ENCODE measurements around the gene MAD1L1.
A peak's percentile ranks its signal among the peaks of the same experiment; 100 is the strongest.

Gene MAD1L1

GRCh38 chr7:2242541-2243429 is 10.0 kb upstream of the MAD1L1 start:
- DNase-seq (ENCODE audit: low spot score) = peak; percentile 38

DNA sequence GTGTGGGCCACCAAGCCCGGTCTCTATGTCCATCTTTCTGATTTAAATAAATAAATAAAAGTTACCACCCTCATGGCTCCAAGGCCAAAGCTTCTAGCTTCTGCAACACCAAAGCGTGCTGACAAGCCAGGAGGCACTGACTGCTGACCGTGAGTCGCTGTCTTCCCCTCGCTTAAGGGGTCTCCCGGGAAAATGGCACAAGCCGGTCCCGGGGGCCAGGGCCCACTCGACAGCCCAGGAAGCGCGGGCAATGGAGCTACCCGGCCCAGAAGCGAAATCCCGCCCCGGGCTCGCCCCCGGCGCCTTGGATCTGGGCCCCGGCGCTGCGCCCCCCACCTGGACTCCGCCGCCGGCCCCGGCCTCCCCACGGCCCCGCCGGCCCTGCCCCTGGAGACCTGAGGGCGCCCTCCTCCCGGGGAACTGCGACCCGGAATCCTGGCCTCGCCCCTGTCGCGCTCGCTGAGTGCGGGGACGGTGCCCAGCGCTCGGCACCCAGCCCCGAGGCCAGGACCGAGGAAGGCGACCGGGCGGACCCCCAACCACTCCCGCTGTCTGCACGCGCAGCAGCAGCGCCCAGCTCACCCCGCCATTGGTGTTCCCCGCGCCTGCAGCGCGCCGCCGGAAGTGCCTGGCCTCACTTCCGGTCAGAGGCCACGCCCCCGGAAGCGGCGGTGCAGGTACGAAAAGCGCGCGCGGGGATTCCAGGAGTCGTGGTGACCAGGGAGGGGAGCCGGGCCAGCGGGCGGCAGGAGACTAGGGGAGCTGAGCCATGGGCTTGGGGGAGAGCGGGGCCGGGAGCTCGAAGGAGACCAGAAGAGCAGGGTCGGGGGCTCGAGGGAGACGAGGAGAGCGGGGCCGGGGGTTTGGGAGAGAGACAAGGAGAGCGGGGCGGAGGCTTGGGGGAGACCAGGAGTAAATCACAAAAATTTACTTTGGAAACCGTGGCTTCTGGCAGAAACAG is 9.1 kb upstream of the MAD1L1 start, which contains the start of the genes MRM2 and NUDT1:
Gene MRM2, minus strand, starts transcription at position 626 of the 961 bp plus-strand sequence. Its CDS starts 36 bp downstream, at position 590.
Gene NUDT1, plus strand, starts transcription at position 647 of the 961 bp plus-strand sequence. CDS start 2,349 bp downstream, outside the sequence.
- DNase-seq (ENCODE audit: low spot score) = peak; percentile 94

- no peak for DNase-seq (ENCODE audit: low spot score)
Observed at GRCh38 chr7:2239242-2239641, 6.5 kb upstream of the MAD1L1 start.

DNA sequence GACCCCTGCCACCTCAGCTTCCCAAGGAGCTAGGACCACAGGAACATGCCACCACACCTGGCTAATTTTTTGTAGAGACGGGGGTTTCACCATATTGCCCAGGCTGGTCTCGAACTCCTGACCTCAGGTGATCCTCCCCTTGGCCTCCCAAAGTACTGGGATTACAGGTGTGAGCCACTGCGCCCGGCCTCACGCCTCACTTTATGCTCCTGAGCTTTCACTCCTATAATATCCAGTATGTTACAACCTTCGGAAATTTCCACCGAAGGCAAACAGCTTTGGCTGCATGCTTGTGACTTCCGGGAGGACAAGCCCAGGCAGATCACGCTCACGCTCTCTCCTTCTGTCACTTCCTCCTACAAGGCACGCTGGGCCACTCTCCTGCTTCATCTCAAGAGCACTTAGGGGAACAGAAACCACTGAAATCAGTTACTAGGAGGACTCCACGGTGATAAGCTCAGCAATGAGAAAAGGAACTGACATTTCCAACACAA is 4.4 kb upstream of the MAD1L1 start:
- no peak for DNase-seq (ENCODE audit: low spot score)

DNA sequence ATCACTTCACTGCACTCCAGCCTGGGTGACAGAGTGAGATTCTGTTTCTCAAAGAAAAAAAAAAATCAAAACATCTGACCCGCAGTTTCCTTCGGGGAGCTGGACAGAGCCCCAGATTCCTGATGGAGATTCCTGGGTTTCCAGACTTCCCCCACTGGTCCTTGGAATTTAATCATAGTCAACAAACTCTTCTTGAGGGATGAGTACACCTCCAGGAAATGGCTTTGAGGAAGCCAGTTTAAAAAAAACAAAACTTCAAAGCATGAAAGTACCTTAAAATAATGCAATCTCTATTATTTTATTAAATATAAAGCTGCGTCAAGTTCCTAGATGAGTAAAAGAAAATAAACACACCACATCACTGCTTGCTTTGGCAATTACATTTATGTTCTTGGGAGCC is 1.2 kb upstream of the MAD1L1 start:
- no peak for DNase-seq (ENCODE audit: low spot score)

DNA sequence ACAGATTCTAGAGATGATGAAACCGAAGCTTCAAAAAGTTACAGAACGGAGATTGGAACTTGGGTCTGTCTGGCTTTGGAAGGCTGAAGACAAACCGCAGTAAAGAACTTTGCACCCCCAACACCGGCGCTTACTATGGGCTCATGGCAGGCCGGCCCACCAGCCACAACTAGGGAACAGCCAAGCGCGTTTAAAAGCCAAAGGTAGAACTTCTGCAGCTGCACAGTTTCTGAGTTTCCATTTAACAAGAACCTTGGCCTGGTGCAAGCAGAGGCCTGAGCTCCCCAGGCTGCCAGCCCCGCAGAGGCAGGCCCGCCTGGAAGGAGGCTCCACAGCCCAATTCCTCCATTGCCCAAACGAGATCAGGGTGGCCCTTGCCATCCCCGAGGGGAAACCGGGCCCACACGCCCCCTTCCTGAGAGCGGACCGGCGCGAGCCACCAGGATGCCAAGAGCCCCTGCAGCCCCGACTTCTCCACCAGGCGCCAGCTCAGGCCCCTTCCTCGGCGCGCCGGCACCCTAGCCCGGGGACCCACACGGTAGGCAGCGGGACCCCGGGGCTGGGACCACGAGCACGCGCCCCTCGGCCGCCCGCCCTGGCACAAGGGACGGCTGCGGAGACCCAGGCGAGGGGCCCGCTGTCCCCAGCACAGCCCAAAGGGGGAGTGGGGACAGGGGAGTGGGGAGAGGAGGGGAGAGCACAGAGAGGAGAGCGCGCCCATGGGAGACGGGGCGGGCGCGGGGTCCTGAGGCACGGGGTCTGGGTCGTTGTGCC is 566 bp downstream of the MAD1L1 start:
- peak; percentile 49 for DNase-seq (ENCODE audit: low spot score)

- no peak for DNase-seq (ENCODE audit: low spot score)
Observed at GRCh38 chr7:2230882-2231281, 1.9 kb downstream of the MAD1L1 start.

- DNase-seq (ENCODE audit: low spot score) = no peak
Observed at GRCh38 chr7:2230226-2230625, 2.5 kb downstream of the MAD1L1 start.

DNA sequence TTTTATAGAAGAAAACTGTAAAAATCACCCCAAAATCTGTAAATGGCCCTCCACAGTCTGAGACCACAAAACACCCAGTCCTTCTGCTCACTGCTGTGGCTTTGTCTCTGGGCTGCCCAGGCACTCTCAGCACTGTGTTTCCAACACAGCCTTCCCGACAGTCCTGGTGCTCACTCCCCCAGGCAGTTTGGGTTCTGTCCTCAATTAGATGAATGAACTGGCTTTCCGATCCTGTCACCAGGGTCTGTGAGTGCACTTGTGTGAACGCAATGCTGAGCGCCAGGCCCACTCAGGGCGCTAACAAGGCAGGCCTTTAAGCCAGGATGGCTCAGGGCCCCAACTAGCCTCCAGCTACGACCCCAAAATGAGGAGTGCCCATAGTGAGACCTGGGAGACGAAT is 3.3 kb downstream of the MAD1L1 start:
- no peak for DNase-seq (ENCODE audit: low spot score)

DNA sequence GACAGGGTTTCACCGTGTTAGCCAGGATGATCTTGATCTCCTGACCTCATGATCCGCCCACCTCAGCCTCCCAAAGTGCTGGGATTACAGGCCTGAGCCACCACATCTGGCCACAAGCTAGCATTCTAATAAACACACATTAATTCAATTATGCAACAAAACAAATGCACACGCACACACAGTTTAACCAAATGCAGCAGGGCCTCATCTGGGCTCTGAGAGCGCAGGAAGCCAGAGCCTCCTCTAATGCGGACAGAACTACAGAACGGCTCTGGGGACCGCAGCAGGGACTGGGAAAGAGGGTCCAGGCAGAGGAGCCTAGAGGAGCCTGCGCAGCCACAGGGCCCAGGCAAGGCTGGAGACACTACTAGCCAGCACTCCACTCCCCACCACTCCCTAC is 3.8 kb downstream of the MAD1L1 start:
- no peak for DNase-seq (ENCODE audit: low spot score)

DNA sequence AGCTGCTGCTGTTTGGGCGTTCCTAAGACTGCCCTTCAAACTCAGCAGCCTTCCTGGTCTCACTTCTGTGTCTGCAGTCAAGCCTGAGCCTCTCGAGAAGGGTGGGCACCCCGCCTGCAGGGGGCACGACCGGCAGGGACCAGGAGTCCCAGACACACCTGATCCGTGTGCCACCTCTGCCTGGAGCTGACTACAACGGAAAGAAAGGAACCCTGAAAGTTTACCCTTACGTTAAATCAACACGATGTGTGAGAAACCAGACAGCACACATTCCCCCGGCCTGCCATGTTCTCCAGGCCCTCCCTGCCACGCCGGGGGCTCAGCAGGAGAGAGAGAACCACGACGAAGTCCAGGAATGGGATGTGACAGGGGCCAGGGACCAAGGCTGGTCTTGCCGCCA is 5.0 kb downstream of the MAD1L1 start:
- DNase-seq (ENCODE audit: low spot score) = no peak

DNA sequence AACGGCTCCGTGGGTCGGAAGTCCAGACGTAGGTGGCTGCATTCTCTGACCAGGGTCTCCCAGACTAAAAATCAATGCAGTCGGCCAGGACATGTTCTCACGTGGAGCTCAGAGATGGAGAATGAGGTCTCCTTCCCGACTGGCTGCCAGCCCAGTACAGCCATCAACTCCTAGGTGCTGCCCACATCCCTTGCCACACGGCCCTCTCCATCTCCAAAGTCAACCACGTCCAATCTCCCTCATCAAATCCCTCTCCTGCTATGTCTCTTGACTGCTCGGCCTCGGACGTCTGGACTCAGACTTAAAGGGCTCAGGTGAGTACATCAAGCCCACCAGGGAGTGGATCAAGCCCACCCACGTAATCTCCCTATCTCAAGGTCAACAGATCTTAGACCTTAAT is 6.9 kb downstream of the MAD1L1 start:
- no peak for DNase-seq (ENCODE audit: low spot score)

GRCh38 chr7:2225336-2225735 is 7.4 kb downstream of the MAD1L1 start:
- DNase-seq (ENCODE audit: low spot score) = no peak

- no peak for DNase-seq (ENCODE audit: low spot score)
Observed at GRCh38 chr7:2224934-2225333, 7.8 kb downstream of the MAD1L1 start.

DNA sequence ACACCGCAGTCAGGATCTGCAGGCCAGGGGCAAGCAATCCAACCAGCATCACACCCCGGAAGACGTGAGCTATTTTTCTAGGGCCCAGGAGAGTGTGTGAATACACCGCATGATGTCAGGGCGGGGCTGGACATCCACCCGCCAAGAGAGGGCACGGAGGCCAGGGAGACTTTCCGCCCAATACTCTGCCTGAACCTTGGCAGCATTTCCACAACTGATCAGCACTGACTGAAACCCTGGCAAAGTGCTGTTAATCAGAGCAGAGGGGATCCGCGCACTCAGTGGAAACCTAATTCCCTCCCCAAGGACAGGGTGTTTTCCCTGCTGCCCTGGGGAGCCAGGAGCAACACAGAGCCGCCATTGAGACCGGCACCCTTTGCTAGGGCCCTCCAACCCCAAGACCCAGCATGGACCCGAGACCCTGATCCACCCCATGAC is 8.2 kb downstream of the MAD1L1 start:
- no peak for DNase-seq (ENCODE audit: low spot score)

DNA sequence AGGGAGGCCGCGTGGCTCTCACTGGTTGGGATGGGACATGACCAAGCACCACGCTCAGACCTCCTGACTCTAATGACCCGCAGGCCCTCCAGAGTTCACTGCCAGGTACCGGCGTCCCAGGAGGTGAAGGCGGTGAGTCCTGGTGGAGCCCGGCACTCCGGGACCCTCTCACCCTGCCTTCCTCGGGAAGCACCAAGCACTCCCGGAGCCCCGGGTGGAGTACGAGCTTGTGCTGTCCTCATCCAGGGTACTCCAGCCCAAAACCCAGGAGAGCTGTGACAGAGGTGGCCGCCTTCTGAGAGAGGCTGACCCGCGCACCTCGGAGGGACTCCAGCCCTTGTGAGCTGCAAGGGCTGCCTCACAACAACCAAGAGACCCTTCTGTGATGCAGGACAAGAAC is 9.4 kb downstream of the MAD1L1 start:
- DNase-seq (ENCODE audit: low spot score) = no peak

DNA sequence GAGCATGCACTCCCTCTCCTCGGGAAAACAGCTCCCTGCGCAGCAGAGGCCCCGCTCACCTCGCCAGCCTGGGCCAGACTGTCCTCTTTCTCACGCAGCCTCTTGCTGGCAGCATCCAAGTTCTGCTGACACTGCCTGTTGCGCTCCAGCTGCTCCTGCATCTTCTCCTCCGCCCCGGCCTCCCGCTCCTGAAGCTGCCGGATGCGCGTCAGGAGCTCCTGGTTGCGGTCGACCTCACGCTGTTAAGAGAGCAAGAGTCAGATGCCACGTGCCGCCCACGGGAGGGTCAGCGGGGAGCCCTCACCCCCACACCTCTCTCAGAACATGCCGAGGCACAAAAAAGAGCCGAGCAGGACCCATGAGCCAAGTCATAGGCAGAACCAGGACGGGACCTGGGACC is 10.2 kb downstream of the MAD1L1 start:
- DNase-seq (ENCODE audit: low spot score) = no peak

DNA sequence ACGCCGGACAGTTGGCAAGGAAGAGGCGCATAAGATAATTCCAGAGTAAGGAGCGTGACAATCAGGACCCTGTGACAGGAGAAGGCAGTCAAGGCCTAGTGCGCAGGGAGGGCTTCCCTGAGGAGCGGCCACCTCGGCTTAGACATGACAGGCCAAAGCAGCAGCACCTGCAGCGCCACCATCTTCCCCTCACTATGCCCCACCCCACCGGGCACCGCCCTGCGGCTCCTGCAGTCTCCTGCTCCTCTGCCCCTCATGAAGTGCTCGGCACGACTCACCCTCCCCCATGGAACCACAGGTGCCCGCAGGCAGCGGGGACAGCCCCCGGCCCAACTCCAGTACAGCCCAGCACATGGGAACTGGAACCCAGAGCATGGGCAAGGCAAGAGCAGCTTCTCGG is 11.8 kb downstream of the MAD1L1 start:
- DNase-seq (ENCODE audit: low spot score) = no peak

DNA sequence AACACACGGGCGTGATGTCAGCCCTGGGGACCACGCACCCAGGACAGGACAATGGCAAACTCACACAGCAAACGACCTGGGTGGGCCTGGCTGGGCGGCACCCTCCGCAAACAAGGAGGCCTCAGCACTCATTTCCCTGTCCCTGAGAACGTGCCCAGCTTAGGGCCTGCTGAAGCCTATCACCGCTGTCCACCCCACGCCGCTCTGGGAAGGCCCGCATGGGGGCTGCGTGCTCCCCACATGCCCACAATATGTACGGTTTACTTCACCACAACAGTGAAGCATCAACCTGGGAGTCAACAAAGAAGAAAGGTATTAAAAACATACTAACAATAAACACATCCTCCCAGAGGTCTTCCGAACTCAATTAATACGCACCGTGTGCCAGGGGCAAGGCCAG is 12.2 kb downstream of the MAD1L1 start:
- DNase-seq (ENCODE audit: low spot score) = no peak

- DNase-seq (ENCODE audit: low spot score) = no peak
Observed at GRCh38 chr7:2220030-2220429, 12.7 kb downstream of the MAD1L1 start.

GRCh38 chr7:2219606-2220005 is 13.1 kb downstream of the MAD1L1 start:
- no peak for DNase-seq (ENCODE audit: low spot score)

DNA sequence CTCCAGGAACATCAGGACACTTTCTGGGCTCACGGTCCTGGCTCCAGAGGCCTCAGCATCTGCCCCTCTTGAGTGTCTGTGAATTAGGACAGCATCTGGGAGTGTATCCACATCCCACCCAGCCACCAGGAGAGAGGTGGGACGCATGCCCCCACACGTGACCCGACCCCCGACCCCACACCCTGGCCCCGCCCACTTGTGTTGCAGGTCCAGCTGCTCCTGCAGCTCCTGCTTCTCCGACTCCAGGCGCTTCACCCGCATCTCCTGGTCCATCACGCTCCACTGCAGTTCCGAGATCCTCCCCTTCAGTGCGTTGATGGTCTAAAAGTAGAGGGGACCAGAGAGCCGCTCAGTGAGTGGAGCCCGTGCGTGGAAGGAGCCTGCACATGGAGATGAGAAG is 13.6 kb downstream of the MAD1L1 start:
- DNase-seq (ENCODE audit: low spot score) = no peak
